Mucosa of gallbladder (tissue), 1 donor: ENCODE results near the gene HECA. TPM values are rescaled to one million over a fixed set of nuclear protein-coding genes. Genes with fewer than 3 reads are reported as not detected.
"Not testable (repeated sequence)": the region's sequence is repeated elsewhere in the genome, so short reads cannot be mapped to it uniquely, and the experiment has no call there.

Experiments
- DNase-seq: peaks from one replicate; pipeline ENCODE4 v3.0.0-alpha.2; 2020; ENCODE audit warnings: low spot score
- total RNA-seq: library from RNA; stranded (reverse); gene quantifications from one replicate; pipeline ENCODE4 v1.2.1, GENCODE V29; 2021
- donor health status: DM: no; HTN: no; CAD: no.

Gene HECA, protein sequence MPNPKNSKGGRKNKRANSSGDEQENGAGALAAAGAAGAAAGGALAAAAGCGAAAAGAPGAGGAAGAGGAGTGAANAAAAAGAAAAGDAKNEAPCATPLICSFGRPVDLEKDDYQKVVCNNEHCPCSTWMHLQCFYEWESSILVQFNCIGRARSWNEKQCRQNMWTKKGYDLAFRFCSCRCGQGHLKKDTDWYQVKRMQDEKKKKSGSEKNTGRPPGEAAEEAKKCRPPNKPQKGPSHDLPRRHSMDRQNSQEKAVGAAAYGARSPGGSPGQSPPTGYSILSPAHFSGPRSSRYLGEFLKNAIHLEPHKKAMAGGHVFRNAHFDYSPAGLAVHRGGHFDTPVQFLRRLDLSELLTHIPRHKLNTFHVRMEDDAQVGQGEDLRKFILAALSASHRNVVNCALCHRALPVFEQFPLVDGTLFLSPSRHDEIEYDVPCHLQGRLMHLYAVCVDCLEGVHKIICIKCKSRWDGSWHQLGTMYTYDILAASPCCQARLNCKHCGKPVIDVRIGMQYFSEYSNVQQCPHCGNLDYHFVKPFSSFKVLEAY
- 31.8 TPM for total RNA-seq

DNA sequence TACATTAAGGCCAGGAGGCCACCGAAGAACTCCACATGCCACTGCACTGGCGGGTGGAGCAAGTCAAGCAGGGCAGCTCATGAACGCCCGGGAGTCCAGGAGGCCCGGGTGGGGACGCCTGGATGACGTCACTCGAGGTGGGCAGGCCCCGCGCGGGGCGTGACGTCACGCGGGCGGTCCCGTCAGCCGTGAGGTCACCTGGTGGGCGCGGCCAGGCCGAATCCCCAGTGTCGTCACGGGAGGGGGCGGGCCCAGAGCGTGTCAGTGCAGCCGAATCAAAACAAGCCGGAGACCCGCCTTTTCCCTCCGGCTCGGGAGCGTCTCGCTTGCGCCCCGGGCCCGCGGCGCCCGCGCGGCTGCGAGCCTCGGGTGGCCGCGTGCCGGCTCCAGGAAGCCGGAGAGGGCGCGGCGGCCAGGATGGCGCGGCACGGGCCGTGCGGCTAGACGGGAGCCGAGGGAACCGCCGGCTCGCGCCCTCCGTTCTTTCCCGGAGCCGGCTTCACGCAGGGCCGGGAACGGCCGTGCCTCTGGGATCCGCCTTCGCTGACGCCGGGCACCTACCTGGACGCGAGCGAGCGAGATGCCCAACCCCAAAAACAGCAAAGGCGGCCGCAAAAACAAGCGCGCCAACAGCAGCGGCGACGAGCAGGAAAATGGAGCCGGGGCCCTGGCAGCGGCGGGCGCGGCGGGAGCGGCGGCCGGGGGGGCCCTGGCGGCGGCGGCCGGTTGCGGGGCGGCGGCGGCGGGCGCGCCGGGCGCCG is at the start of gene HECA:
Gene HECA (plus strand): TSS at position 264 of the 761 bp plus-strand sequence. CDS start 317 bp downstream, at position 581.
- DNase-seq = peak; percentile 98

DNA sequence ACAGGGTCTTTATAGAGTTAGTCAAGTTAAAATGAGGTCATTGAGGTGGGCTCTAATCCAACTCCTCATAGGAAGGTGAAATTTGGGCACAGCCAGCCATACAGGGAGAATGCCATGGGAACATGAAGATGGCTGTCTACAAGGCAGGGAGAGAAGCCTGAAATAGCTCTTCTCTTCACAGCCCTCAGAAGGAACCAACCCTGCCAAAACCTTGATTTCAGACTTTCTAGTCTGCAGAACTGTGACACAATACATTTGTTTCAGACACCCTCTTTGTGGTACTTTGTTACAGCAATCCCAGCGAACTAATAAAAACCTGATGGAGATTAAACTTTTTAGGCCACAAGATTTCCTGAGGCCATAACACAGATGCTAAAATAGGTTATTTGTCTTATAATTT is 43.1 kb upstream of the HECA start:
- DNase-seq = no peak

DNA sequence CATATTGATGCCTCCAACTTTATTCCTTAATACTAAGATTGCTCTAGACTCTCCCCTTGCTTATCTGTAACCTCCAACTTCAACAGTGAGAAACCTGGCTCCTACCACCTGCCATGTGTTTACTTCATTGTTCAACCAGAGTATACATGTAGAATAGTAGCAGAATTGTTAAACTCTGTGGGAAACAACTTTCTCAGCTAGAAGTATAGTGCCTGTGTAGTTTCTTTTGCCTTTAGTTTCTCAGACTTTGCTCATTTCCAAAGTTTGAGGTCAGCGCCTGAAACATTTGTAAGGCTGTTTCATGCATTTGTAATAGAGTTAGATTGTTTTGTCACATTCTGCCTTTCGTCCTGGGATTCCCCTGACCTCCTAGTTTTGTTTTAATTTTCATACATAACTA is 34.9 kb upstream of the HECA start:
- no peak for DNase-seq

DNA sequence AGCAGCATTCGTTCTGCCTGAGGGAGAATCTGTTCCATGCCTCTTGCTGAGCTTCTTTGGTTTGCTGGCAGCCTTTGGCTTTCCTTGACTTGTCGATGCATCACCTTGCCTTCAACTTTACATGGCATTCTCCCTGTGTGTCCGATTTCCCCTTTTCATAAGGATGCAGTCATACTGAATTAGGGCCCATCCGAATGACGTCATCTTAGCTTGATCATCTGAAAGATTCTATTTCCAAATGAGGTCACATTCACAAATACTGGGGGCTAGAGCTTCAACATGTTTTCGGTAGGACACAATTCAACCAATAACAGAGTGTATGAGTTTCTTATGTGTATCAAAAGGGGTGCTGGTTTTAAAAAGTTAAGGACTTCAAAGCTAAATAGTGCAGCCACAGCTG is 27.8 kb upstream of the HECA start:
- DNase-seq = no peak

DNA sequence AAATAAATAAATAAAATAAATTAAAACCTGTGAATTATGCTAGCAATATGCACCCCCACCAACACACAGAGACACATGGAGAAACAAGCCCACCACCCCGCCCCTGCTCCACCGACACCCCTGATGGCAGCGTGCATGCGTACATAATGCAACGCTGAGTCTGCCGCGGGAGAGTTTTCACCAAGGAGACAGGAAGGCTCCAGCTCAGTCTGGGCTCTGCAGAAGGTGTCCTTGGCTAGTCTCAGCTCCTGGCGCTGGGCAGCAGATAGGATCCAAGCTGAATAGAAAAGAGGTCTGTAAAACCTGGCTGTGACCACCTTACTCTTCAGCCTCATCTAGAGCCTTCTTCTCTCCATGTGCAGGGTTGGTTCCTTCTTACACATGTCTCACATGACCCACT is 26.5 kb upstream of the HECA start:
- DNase-seq = no peak

DNA sequence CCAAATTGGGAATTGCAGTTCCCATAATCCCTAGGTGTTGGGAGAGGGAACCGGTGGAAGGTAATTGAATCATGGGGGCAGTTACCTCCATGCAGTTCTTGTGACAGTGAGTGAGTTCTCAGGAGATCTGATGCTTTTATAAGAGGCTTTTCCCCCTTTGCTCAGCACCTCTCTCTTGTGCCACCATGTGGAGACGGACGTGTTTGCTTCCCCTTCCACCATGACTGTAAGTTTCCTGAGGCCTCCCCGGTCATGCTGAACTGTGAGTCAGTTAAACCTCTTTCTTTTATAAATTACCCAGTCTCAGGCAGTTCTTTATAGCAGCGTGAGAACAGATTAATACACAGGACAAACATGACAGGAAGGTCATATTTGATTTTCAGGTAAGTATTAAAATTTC is 25.3 kb upstream of the HECA start:
- no peak for DNase-seq

DNA sequence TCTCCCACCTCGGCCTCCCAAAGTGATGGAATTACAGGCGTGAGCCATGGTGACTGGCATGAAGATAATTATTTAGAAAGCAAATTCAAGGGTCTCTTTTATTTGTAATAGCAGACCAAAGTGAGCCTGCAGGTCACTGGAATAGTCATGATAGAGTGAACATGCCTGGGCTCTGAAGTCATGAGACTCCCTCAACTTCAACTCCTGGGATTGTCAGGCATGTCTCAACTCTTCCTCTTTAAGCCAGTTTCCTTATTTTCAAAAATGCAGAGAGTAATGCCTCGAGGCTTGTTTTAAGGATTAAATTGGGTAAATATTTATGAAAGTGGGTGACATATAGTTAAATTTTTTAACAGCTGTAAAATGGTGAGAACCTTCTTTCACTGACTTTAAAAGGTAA is 22.7 kb upstream of the HECA start:
- DNase-seq = no peak

DNA sequence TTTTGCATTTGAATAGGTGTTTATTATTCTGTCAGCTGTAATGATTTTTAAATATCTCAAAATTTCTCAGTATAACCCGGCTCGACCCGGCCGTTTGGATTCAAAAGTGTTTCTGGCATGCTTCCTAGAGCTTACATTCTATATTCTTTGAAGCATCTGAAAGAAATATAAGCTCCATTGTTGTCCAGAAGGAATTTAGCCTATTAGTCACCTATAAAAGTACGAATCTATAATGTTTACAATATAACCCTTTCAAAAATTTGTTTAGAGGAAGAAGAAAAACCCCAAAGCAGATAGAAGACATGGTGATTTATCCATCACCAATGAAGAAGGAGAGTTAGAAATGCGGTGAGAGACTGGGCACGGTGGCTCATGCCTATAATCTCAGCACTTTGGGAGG is 22.3 kb upstream of the HECA start:
- DNase-seq = no peak

DNA sequence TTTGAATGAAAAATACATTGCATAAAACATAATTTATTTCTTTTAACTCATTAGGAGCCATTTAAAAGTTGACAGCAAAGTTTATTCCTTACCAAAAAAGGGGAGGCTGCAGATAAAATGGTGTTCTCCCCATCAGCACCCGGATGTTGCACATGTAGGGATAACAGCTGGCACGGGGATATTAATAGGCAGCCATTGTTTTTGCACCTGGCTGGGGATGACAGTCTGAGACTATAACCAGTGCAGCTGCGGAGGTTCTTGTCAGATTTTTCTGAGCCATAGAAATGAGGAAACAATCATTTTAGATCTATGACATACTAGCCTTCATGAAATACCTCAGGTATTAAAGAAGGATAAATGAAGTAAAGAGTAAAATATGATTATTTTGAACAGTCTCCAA is 20.1 kb upstream of the HECA start:
- no peak for DNase-seq

DNA sequence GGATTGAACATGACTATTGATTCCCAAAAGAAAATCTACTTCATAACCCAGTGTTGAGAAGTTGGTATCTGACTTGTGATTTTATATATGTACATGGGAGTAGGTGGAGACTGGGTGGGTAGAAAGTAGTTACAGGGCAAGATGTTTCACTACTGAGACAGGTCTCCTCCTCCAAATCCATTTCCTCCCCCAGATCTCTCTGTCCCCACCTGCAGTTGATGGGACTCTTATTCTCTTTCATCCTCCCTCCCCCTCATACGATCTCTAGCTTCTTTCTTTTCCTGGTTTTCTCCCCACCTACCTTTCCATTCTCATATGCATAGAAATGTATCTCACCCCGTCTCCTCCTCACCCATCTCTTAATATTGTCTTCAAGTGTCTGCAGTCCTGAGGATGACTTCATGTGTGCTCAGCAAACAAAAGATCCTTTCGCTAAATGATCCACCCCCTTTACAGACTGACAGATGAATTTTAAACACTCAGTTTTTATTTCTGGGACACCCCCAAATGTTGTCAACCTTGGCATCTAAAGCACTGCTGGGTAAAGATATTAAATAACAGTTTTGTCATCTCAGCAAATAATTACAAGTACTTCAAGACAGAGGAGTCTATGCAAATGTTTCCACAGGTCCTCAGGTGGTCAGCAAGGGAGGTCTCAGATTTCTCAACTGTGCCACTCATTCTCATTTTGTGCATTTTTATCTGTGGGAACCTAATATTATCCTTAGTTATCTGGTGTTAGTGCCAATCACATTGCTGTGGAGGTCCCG is 18.7 kb upstream of the HECA start:
- DNase-seq = no peak

DNA sequence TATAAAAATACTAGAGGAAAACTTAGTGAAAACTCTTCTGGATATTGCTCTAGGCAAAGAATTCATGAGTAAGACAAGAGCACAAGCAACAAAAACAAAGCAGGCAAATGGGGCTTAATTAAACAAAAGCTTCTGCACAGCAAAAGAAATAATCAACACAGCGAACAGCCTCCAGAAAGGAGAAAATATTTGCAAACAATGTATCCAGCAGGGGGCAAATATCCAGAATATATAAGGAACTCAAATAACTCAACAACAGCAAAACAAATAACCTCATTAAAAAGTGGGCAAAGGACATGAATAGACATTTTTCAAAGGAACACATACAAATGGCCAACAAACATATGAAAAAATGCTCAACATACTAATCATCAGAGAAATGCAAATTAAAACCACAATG is 17.1 kb upstream of the HECA start:
- no peak for DNase-seq

DNA sequence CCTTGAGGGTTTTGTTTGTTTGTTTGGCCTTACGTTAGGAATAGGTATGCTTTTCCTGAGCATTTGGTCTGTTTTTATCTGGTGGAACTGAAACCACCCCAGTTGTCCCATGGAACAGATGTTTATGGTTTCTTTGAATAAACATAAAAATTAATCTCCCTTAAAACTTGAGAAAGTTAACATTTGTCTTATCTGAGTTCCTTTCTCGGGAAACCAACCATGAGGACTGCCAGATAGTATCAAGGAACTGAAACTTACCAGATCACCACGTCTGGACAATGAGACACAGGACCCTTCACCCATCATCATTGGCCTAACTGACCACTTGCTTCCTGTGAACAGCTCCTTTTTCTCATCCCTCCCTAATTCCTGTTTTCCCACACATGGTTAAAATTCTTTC is 15.3 kb upstream of the HECA start:
- no peak for DNase-seq

DNA sequence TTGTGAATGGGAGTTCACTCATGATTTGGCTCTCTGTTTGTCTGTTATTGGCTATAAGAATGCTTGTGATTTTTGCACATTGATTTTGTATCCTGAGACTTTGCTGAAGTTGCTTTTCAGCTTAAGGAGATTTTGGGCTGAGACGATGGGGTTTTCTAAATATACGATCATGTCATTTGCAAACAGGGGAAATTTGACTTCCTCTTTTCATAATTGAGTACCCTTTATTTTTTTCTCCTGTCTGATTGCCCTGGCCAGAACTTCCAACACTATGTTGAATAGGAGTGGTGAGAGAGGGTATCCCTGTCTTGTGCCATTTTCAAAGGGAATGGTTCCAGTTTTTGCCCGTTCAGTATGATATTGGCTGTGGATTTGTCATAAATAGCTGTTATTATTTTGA is 12.1 kb upstream of the HECA start:
- not testable (repeated sequence) for DNase-seq

DNA sequence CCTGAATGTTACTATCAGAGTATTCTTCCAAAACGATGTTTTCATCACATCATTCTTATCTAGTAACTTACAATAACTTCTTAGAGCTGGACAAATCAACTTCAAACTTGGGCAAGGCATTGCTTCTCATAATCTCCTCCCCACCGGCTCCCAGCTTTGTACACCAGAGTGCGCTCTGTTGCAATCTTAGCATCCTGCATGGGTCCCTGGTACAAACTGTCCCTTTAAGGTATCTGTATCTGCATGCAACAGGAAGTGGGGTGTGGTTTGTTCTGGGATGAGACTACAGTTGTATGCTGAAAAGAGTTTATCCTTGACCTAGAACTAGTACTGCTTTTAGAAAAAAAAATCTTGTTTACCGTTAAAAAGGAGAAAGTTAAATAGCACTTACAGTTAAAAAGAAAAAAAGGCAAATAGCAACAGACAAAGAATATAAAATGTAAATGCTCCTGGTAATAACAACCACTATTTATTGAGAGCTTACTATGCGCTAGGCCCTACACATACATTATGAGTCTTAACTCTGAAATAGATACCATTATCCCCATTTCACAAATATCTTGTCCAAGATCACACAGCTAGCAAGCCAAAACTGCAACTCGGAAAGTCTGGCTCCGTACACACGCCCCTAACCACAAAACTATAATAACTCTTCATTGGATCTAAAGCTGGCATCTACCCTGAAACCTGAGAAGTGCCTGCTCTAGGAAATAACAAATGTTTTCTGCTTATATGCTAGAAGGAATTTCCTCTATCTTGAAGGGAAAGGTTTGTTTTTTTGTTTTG is 9.8 kb upstream of the HECA start:
- DNase-seq = peak; percentile 71

DNA sequence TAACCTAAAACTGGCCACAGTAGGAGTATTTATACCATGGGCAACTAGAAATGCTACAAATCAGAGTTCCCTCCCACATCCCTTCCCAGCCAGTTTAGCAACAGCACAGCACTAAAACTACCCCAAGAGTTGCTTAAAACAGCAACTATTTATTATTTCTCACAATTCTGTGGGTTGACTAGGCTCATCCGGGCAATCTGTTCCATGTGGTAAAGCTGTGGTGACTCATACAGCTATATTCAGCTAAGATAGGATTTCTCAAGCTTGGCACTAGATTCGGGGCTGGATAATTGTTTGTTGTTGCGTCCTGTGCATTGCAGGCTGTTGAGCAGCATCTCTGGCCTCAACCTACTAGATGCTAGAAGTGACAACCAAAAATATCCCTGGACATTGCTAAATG is 8.6 kb upstream of the HECA start:
- DNase-seq = no peak

DNA sequence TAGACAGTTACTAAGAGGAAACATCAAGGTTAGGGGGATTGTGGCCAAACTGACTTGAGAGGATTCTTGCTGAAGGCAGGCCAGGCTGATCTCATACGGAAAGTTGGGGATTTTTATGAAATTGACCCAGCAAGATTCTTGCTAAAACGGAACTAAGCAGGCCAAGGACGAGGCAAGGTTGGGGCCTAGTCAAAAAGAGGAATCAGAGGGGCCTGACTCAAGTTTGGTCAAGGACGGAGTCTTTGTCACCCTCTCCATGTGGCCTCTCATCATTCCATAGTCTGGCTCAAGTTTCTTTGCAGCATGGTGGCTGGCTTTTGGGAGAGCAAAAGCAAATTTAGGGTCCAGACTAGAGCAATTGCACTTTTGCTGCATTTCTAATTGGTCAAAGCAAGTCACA is 7.9 kb upstream of the HECA start:
- no peak for DNase-seq

DNA sequence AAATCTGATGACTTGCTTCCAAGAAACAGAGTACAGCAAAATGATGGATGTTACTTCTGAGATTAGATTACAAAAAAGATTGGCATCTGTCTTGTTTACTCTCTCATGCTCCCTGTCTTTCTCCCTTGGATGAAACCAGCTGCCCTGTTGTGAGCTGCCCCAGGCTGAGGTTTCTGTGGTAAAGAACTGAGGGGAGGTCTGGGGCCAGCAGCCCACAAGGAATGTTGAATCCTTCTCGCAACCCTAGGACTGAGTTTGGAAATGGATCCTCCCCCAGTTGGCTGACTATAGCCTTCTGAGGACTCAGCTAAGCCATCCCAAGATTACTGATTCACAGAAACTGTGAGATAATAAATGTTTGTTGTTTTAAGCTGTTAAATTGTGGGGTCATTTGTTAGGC is 5.6 kb upstream of the HECA start:
- no peak for DNase-seq

DNA sequence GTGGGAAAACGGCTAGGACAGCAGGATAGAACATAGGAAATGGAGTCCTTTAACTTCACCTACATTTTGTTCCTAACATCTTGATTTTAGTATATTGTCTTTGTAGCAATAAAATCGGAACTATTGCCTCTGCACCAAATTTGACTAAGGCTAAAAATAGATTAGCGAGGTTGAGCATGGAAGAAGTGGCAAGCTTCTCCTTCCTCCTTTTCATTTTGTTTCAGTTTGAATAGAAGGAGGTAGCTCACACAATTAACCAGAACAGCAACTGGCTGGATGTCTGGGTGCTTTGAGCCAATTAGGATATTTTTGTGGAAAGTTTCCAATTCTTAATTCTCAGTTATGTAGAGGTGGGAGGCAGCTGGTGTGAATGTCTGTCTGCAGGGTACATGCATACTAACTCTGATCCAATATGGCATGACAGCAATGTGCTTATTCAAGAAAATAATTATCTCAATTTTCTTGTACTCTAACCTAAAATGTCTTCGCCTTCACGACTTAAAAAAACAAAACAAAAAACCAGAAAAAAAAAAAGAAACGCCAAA is 3.1 kb upstream of the HECA start:
- no peak for DNase-seq

DNA sequence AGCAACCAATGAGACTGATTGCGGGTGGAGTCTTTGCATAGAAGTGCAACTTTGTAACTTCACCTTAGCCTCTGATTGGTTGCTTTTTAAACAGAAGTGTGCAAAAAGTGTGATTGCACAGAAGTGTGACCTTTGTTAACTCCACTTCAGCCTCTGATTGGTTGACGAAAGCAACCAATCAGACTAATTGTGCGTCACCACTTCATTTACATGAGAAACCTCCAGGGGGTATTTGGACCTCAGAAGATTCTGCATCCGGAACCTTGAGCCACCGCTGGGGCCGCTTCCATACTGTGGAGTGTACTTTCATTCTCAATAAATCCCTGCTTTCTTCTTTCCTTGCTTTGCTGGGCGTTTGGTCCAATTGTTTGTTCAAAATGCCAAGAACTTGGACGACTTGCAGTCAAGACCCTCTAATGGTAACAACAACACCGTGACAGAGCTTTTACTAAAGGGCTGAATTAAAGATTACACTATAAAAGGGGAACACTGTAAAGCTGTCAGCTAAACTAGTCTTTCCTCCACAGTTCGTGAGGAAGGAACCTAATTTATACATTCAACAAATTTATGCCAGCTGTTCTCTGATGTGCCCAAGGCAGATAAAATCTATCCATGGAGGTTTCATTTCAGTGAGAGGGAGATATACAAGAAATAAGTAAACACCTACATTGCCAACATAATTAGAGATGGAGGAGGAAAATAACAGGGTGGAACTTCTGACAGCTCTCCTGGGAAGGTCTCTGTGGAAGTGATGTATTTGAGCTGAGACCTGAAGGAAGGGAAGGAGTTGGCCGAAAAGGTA is 1.4 kb upstream of the HECA start:
- DNase-seq = no peak

DNA sequence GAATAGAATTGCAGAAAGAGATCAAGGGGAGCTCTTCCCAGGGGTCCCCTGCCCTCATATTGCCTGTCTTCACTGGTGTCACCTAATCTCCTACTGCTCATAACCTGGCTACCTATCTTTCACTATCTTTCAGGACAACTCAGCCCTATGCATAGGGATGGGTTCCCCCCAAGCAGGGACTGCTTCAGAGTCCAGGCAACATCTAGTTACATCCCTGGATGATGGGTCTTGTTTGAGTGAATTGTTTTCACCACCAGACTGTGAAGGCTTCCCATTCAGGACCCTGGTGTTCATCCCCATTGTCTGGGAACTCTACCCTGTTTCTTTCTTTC is 850 bp upstream of the HECA start:
- DNase-seq = no peak
